Upper lobe of right lung (tissue), 1 donor: ENCODE data around the gene YBEY. TPM values are rescaled to one million over a fixed set of nuclear protein-coding genes. Genes with fewer than 3 reads are reported as not detected.
"Not testable (repeated sequence)": the region's sequence is repeated elsewhere in the genome, so short reads cannot be mapped to it uniquely, and the experiment has no call there.

ENCODE experiments used
- ATAC-seq: fragments of 200-7000 bp; cut with Tn5 transposase; one replicate; pipeline ENCODE4 v1.9.1; 2020; ENCODE audit warnings: mild to moderate bottlenecking, moderate library complexity
- DNase-seq: peaks from one replicate; pipeline ENCODE4 v3.0.0-alpha.2; 2020
- H3K27ac ChIP-seq: fragments of 200-600 bp; one replicate; pipeline ENCODE4 v1.8.0; 2022
- H3K27me3 ChIP-seq: fragments of 200-600 bp; one replicate; pipeline ENCODE4 v1.8.0; 2022; ENCODE audit warnings: mild to moderate bottlenecking
- H3K36me3 ChIP-seq: fragments of 200-600 bp; one replicate; pipeline ENCODE4 v1.8.0; 2022
- H3K4me1 ChIP-seq: fragments of 200-600 bp; one replicate; pipeline ENCODE4 v1.8.0; 2022
- H3K4me3 ChIP-seq: fragments of 200-600 bp; one replicate; pipeline ENCODE4 v1.8.0; 2022; ENCODE audit warnings: mild to moderate bottlenecking
- H3K9me3 ChIP-seq: fragments of 200-600 bp; one replicate; pipeline ENCODE4 v1.8.0; 2022
- CTCF ChIP-seq: fragments of 200-600 bp; IDR thresholded peaks from one replicate; pipeline ENCODE4 v1.8.0; 2022; ENCODE audit warnings: antibody characterized with exemption
- intact Hi-C: fragments of 100-400 bp; cut with DNase I; formaldehyde crosslinking; loops from one replicate; pipeline ENCODE4 v1.11.0; 2022
- total RNA-seq: library from RNA; stranded (reverse); fragmentation: NEBNext Ultra II Directional; extraction: Animal tissue kit (Norgen Biotek cat#: 25700); gene quantifications from one replicate; pipeline ENCODE4 v1.2.1, GENCODE V29; 2021
- donor health status: DM: no; HTN: yes; CAD: no; lungs with severe emphysema.

Gene YBEY
- total RNA-seq, 1 donor from 2014 or later, result 14.0 TPM

GRCh38 chr21:46304955-46305354, 18.8 kb downstream of the YBEY start:
- ATAC-seq, result no peak
- no peak for DNase-seq
- intact Hi-C loops, result no loop called here
- no peaks in the 10 kb centered on the region for H3K4me1 ChIP-seq
- no peaks in the 10 kb centered on the region for H3K9me3 ChIP-seq
- no peaks in the 10 kb centered on the region for H3K36me3 ChIP-seq
- no peak for TF ChIP-seq CTCF
- H3K4me3 ChIP-seq, result no peak overlapping the region
- no peaks in the 10 kb centered on the region for H3K27me3 ChIP-seq
- H3K27ac ChIP-seq, result no peak overlapping the region

GRCh38 chr21:46307625-46308024, 21.5 kb downstream of the YBEY start:
- no peak for TF ChIP-seq CTCF
- Histone ChIP-seq H3K4me1 (no peaks in the 10 kb centered on the region), H3K4me3 (no peak overlapping the region), H3K27me3 (no peaks in the 10 kb centered on the region), H3K27ac (no peak overlapping the region), H3K9me3 (no peaks in the 10 kb centered on the region), H3K36me3 (no peaks in the 10 kb centered on the region)
- DNase-seq (no peak), ATAC-seq (no peak)
- intact Hi-C loops, result no loop called here

GRCh38 chr21:46308431-46308830, 22.3 kb downstream of the YBEY start:
- Histone ChIP-seq H3K9me3 (no peaks in the 10 kb centered on the region), H3K27ac (no peak overlapping the region), H3K4me1 (no peaks in the 10 kb centered on the region), H3K27me3 (no peaks in the 10 kb centered on the region), H3K4me3 (no peak overlapping the region), H3K36me3 (no peaks in the 10 kb centered on the region)
- TF ChIP-seq CTCF, result no peak
- DNase-seq, result no peak
- intact Hi-C loops, result no loop called here
- no peak for ATAC-seq

- ATAC-seq, H3K27ac ChIP-seq, intact Hi-C loops, H3K36me3 ChIP-seq, H3K27me3 ChIP-seq, H3K9me3 ChIP-seq, H3K4me3 ChIP-seq, DNase-seq, H3K4me1 ChIP-seq: not testable (repeated sequence)
These were observed 24.1 kb downstream of the YBEY start for GRCh38 chr21:46310260-46310659.

GRCh38 chr21:46311568-46311967, 25.4 kb downstream of the YBEY start:
- intact Hi-C loops, result no loop called here
- ATAC-seq, result no peak
- no peaks in the 10 kb centered on the region for H3K27me3 ChIP-seq
- H3K9me3 ChIP-seq, result no peaks in the 10 kb centered on the region
- no peaks in the 10 kb centered on the region for H3K4me1 ChIP-seq
- H3K27ac ChIP-seq, result no peak overlapping the region
- TF ChIP-seq CTCF, result no peak
- DNase-seq, result no peak
- no peak overlapping the region for H3K4me3 ChIP-seq
- H3K36me3 ChIP-seq, result no peaks in the 10 kb centered on the region

- Histone ChIP-seq H3K9me3 (no peaks in the 10 kb centered on the region), H3K4me1 (no peaks in the 10 kb centered on the region), H3K27ac (no peak overlapping the region), H3K36me3 (no peaks in the 10 kb centered on the region), H3K4me3 (no peak overlapping the region), H3K27me3 (no peaks in the 10 kb centered on the region)
- no peak for DNase-seq
- no peak for ATAC-seq
- TF ChIP-seq CTCF, result no peak
- intact Hi-C loops, result no loop called here
These were observed 26.8 kb downstream of the YBEY start for GRCh38 chr21:46312949-46313348.
